Loucy (cell line): ENCODE measurements around the gene GTPBP6.

Experiments
- H2AFZ ChIP-seq: fragments of 200-600 bp; sonication (generic); 2 replicates; pipeline ENCODE4 v1.6.0; 2016; ENCODE audit warnings: antibody characterized with exemption, mild to moderate bottlenecking, low read length, moderate library complexity
- H3F3A ChIP-seq: fragments of 200-600 bp; 2 replicates; pipeline ENCODE4 v1.6.0; 2016; ENCODE audit warnings: antibody characterized with exemption, low read depth, mild to moderate bottlenecking
- H3K27me3 ChIP-seq: fragments of 200-600 bp; sonication (generic); 2 replicates; pipeline ENCODE4 v1.6.1; 2014; ENCODE audit warnings: low read length, mild to moderate bottlenecking; ENCODE audit not compliant: insufficient read depth, poor library complexity, severe bottlenecking
- H3K36me3 ChIP-seq: fragments of 200-600 bp; sonication (generic); 2 replicates; pipeline ENCODE4 v1.6.1; 2016; ENCODE audit warnings: low read length; ENCODE audit not compliant: insufficient read depth
- H3K4me1 ChIP-seq: fragments of 200-600 bp; sonication (generic); 2 replicates; pipeline ENCODE4 v1.5.1; 2014; ENCODE audit warnings: low read length, mild to moderate bottlenecking; ENCODE audit not compliant: insufficient read depth, poor library complexity, severe bottlenecking
- H3K4me2 ChIP-seq: fragments of 200-600 bp; sonication (generic); 2 replicates; pipeline ENCODE4 v1.6.0; 2014; ENCODE audit warnings: antibody characterized with exemption, low read length, low read depth, mild to moderate bottlenecking; ENCODE audit not compliant: poor library complexity, severe bottlenecking
- H3K4me3 ChIP-seq: fragments of 200-600 bp; sonication (generic); 2 replicates; pipeline ENCODE4 v1.5.1; 2014; ENCODE audit warnings: low read length, mild to moderate bottlenecking, mixed read lengths; ENCODE audit not compliant: poor library complexity, severe bottlenecking
- H3K79me2 ChIP-seq: fragments of 200-600 bp; sonication (generic); 2 replicates; pipeline ENCODE4 v1.6.1; 2014; ENCODE audit warnings: low read length; ENCODE audit not compliant: insufficient read depth
- H3K9ac ChIP-seq: fragments of 200-600 bp; sonication (generic); 2 replicates; pipeline ENCODE4 v1.6.0; 2014; ENCODE audit warnings: mild to moderate bottlenecking, low read depth, low read length, moderate library complexity; ENCODE audit not compliant: poor library complexity, severe bottlenecking
- H3K9me2 ChIP-seq: fragments of 200-600 bp; sonication (generic); replicated peaks from 2 replicates; pipeline ENCODE4 v1.6.1; 2016; ENCODE audit warnings: low read depth, low read length, mixed read lengths
- H3K9me3 ChIP-seq: fragments of 200-600 bp; sonication (generic); 2 replicates; pipeline ENCODE4 v1.6.1; 2014; ENCODE audit warnings: mild to moderate bottlenecking, antibody characterized with exemption, low read length, low read depth; ENCODE audit not compliant: insufficient read depth
- H4K20me1 ChIP-seq: fragments of 200-600 bp; sonication (generic); 2 replicates; pipeline ENCODE4 v1.6.0; 2014; ENCODE audit warnings: antibody characterized with exemption, low read length, mild to moderate bottlenecking; ENCODE audit not compliant: insufficient read depth, poor library complexity, severe bottlenecking
- EZH2phosphoT487 ChIP-seq: fragments of 200-600 bp; IDR thresholded peaks from 2 replicates; pipeline ENCODE4 v1.6.1; 2018; ENCODE audit warnings: antibody characterized with exemption, mild to moderate bottlenecking, moderate library complexity, borderline replicate concordance
- TF ChIP-seq, protein P1 (sequence below): fragments of 200-600 bp; sonication (generic); conservative IDR thresholded peaks from 2 replicates; pipeline ENCODE4 v1.5.1; 2014; ENCODE audit warnings: mild to moderate bottlenecking, antibody characterized with exemption, low read length

Gene GTPBP6

GRCh38 chrX:261167-261918 is 57.3 kb downstream of the GTPBP6 start:
- Histone ChIP-seq H3K4me2 (no peak overlapping the region), H3K36me3 (no peaks in the 10 kb centered on the region), H2AFZ (no peak overlapping the region), H3K4me3 (no peak overlapping the region), H3K9me3 (no peaks in the 10 kb centered on the region), H4K20me1 (no peaks in the 10 kb centered on the region), H3K79me2 (no peaks in the 10 kb centered on the region), H3K4me1 (no peaks in the 10 kb centered on the region), H3F3A (no peaks in the 10 kb centered on the region), H3K9me2 (no peaks in the 10 kb centered on the region), H3K27me3 (no peaks in the 10 kb centered on the region), H3K9ac (no peak overlapping the region)
- no peak for TF ChIP-seq EZH2phosphoT487
- TF ChIP-seq, protein P1, sequence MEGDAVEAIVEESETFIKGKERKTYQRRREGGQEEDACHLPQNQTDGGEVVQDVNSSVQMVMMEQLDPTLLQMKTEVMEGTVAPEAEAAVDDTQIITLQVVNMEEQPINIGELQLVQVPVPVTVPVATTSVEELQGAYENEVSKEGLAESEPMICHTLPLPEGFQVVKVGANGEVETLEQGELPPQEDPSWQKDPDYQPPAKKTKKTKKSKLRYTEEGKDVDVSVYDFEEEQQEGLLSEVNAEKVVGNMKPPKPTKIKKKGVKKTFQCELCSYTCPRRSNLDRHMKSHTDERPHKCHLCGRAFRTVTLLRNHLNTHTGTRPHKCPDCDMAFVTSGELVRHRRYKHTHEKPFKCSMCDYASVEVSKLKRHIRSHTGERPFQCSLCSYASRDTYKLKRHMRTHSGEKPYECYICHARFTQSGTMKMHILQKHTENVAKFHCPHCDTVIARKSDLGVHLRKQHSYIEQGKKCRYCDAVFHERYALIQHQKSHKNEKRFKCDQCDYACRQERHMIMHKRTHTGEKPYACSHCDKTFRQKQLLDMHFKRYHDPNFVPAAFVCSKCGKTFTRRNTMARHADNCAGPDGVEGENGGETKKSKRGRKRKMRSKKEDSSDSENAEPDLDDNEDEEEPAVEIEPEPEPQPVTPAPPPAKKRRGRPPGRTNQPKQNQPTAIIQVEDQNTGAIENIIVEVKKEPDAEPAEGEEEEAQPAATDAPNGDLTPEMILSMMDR = no peak

DNA sequence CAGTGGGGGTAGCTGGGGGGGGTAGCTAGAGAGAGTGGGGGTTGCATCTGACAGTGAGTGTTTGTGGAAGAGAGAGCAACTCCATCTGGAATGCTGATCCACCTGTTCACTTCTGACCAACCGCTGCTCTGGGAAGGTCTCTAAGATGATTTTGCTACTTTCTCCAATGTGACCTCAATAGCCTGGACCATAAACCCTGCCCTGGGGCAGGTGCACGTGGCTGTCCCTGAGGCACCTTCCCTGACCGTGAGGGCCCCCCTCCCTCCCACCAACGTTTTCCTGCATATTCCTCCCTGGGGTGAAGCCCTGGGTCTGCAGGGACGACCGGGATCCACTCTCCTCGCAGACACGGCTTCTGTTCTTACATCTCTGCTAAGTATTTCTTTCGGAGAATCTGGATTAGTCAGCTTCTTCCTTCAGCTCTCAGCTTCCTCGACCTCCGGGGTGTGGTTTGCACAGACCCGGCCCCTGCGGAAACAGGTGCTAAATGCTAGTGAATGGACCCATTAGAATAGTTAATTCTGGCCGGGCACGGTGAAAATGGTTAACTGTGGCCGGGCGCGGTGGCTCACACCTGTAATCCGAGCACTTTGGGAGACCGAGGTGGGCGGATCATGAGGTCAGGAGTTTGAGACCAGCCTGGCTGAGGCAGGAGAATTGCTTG is 58.8 kb downstream of the GTPBP6 start:
- H4K20me1 ChIP-seq = no peaks in the 10 kb centered on the region
- no peaks in the 10 kb centered on the region for H3F3A ChIP-seq
- no peak overlapping the region for H3K9ac ChIP-seq
- H3K4me3 ChIP-seq = no peak overlapping the region
- no peaks in the 10 kb centered on the region for H3K9me3 ChIP-seq
- H3K9me2 ChIP-seq = no peaks in the 10 kb centered on the region
- H3K79me2 ChIP-seq = no peaks in the 10 kb centered on the region
- no peak for TF ChIP-seq EZH2phosphoT487
- TF ChIP-seq, protein P1 = no peak
- H3K36me3 ChIP-seq = no peaks in the 10 kb centered on the region
- no peaks in the 10 kb centered on the region for H3K27me3 ChIP-seq
- H2AFZ ChIP-seq = no peak overlapping the region
- no peak overlapping the region for H3K4me2 ChIP-seq
- no peaks in the 10 kb centered on the region for H3K4me1 ChIP-seq

GRCh38 chrX:258291-259040 is 60.1 kb downstream of the GTPBP6 start:
- no peak overlapping the region for H3K9ac ChIP-seq
- H3K36me3 ChIP-seq = no peaks in the 10 kb centered on the region
- TF ChIP-seq EZH2phosphoT487 = no peak
- TF ChIP-seq, protein P1 = no peak
- no peaks in the 10 kb centered on the region for H3K9me3 ChIP-seq
- H3K79me2 ChIP-seq = no peaks in the 10 kb centered on the region
- H3K4me1 ChIP-seq = no peaks in the 10 kb centered on the region
- H3K4me2 ChIP-seq = no peak overlapping the region
- H3K27me3 ChIP-seq = no peaks in the 10 kb centered on the region
- H4K20me1 ChIP-seq = no peaks in the 10 kb centered on the region
- H3F3A ChIP-seq = no peaks in the 10 kb centered on the region
- H2AFZ ChIP-seq = no peak overlapping the region
- no peaks in the 10 kb centered on the region for H3K9me2 ChIP-seq
- no peak overlapping the region for H3K4me3 ChIP-seq
